Measurements from ENCODE around the gene HOXA10. TPM values are rescaled to one million over a fixed set of nuclear protein-coding genes. Genes with fewer than 3 reads are reported as not detected.

The HOXA10 gene
- total RNA-seq, 4 donors from 2014 or later: 24.6 to 61.2 (median 40.0) TPM

DNA sequence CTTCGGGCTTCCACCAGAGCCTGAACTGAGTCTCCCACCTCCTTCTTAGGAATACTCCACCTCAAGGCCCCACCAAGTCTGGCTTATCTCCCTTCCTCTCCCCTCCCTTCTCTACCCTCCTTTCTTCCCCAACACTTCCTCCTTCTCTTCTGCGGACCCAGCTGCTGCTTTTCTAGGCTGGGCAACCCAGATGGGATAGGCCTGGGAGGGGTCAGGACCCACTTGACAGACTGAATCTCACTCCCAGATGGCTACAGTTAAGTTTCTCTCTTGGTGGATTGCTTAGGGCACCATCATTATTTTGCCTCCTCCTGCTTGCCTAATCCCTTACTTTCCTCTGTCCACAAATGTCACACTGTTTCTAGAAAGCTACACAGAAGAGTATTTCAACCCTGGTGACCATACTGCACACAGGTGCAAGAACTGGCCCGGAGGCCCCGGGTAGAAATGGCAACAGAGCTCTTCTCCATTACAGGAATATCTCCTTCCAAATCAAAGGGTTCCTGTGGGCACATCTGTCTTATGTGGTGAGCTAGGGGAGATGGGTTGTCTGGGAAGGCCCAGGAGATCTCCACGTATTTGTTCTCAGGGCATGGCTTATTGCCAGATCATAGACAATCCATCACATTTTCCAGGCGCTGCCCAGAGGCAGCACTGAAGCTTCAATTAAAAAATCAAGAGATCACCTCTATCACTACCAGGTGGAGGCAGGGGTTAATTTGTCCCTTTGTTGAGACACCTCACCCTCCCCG lies 16.1 kb upstream of the HOXA10 start:
- peak in 1 of 2 donors; percentile 57 for DNase-seq
- Histone ChIP-seq H3K27me3 (peaks cover 0 to 11% (median 6%) of the 10 kb centered on the region in 3 donors), H3K9me3 (no peaks in the 10 kb centered on the region), H3K27ac (peak overlapping the region; percentile 90 to 99 (median 95)), H3K4me1 (peaks cover 14 to 49% of the 10 kb centered on the region in 2 donors), H3K36me3 (no peaks in the 10 kb centered on the region), H3K4me3 (peak overlapping the region in 1 of 4 donors; percentile 63)
- peak in 1 of 2 donors; percentile 3 for ATAC-seq
- in situ Hi-C loops (cut with MboI; ENCODE audit: low sequenced_read_pairs in 4 of 4) (loop anchor here (10.0 to 25.0 kb wide), 8 partner anchors 475 to 1428 kb away; partner anchors contain the start of genes CREB5 (in 1 of the 4) and HIBADH (in 1 of the 4)), intact Hi-C loops (cut with DNase I; ENCODE audit: low total_unique reads) (loop anchor here (5.0 to 10.0 kb wide), 4 partner anchors 552 to 1435 kb away; partner anchors contain the start of genes CREB5 and TAX1BP1)
- TF ChIP-seq, protein P1, sequence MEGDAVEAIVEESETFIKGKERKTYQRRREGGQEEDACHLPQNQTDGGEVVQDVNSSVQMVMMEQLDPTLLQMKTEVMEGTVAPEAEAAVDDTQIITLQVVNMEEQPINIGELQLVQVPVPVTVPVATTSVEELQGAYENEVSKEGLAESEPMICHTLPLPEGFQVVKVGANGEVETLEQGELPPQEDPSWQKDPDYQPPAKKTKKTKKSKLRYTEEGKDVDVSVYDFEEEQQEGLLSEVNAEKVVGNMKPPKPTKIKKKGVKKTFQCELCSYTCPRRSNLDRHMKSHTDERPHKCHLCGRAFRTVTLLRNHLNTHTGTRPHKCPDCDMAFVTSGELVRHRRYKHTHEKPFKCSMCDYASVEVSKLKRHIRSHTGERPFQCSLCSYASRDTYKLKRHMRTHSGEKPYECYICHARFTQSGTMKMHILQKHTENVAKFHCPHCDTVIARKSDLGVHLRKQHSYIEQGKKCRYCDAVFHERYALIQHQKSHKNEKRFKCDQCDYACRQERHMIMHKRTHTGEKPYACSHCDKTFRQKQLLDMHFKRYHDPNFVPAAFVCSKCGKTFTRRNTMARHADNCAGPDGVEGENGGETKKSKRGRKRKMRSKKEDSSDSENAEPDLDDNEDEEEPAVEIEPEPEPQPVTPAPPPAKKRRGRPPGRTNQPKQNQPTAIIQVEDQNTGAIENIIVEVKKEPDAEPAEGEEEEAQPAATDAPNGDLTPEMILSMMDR (IDR thresholded peaks at IDR 0.05 in 4 of 5, conservative IDR thresholded peaks at IDR 0.05 in 1 of 5): no peak
- TF ChIP-seq POLR2A (IDR thresholded peaks at IDR 0.05): no peak

GRCh38 chr7:27189295-27189996 lies 15.3 kb upstream of the HOXA10 start:
- H3K27me3 ChIP-seq: peaks cover 0 to 7% (median 6%) of the 10 kb centered on the region in 3 donors
- H3K4me3 ChIP-seq: peak overlapping the region; percentile 37 to 73 (median 52)
- peak; percentile 57 to 66 for TF ChIP-seq POLR2A (IDR thresholded peaks at IDR 0.05)
- TF ChIP-seq, protein P1 (IDR thresholded peaks at IDR 0.05 in 4 of 5, conservative IDR thresholded peaks at IDR 0.05 in 1 of 5): no peak
- intact Hi-C loops (cut with DNase I; ENCODE audit: low total_unique reads) (loop anchor here (5.0 to 10.0 kb wide), 2 partner anchors 1223 to 1435 kb away; partner anchors contain the start of gene CREB5), in situ Hi-C loops (cut with MboI; ENCODE audit: low sequenced_read_pairs in 4 of 4) (loop anchor here in 3 of 4 donors (10.0 to 25.0 kb wide), 5 partner anchors 898 to 1427 kb away; partner anchors contain the start of gene CREB5 (in 1 of the 3))
- peak in 1 of 2 donors; percentile 78 for DNase-seq
- no peaks in the 10 kb centered on the region for H3K9me3 ChIP-seq
- ATAC-seq: peak; percentile 8
- H3K36me3 ChIP-seq: no peaks in the 10 kb centered on the region
- peak overlapping the region; percentile 90 to 99 (median 95) for H3K27ac ChIP-seq
- H3K4me1 ChIP-seq: peaks cover 14 to 45% of the 10 kb centered on the region in 2 donors

GRCh38 chr7:27188386-27189294 lies 14.5 kb upstream of the HOXA10 start:
- no peak for ATAC-seq
- peak in 1 of 2 donors; percentile 57 for DNase-seq
- Histone ChIP-seq H3K27ac (peak overlapping the region; percentile 90 to 99 (median 95)), H3K4me1 (peaks cover 14 to 38% of the 10 kb centered on the region in 2 donors), H3K9me3 (no peaks in the 10 kb centered on the region), H3K27me3 (peaks cover 0 to 9% (median 6%) of the 10 kb centered on the region in 3 donors), H3K4me3 (peak overlapping the region; percentile 37 to 73 (median 52)), H3K36me3 (no peaks in the 10 kb centered on the region)
- intact Hi-C loops (cut with DNase I; ENCODE audit: low total_unique reads): loop anchor here (5.0 to 10.0 kb wide), 2 partner anchors 1224 to 1436 kb away; partner anchors contain the start of gene CREB5
- in situ Hi-C loops (cut with MboI; ENCODE audit: low sequenced_read_pairs in 4 of 4): loop anchor here in 3 of 4 donors (10.0 to 25.0 kb wide), 5 partner anchors 899 to 1426 kb away; partner anchors contain the start of gene CREB5 (in 1 of the 3)
- TF ChIP-seq POLR2A (IDR thresholded peaks at IDR 0.05): no peak
- TF ChIP-seq, protein P1 (IDR thresholded peaks at IDR 0.05 in 4 of 5, conservative IDR thresholded peaks at IDR 0.05 in 1 of 5): no peak
